Thyroid gland (tissue), 4 donors: ENCODE measurements around the gene TLR8.

ENCODE experiments used
- CTCF ChIP-seq, 6 experiments: fragments of 200-600 bp in 3 of 6; fragments of 450-650 bp in 3 of 6; sonication (generic) in 3 of 6; IDR thresholded peaks; one replicate each; pipeline ENCODE4 v1.5.1; 2016 to 2019; ENCODE audit warnings: antibody characterized with exemption in 6 of 6, mild to moderate bottlenecking in 2 of 6, inconsistent platforms in 1 of 6, moderate library complexity in 1 of 6
- POLR2A ChIP-seq, 2 donors: fragments of 450-650 bp; IDR thresholded peaks; one replicate each; pipeline ENCODE4 v1.6.1; 2017; ENCODE audit warnings: antibody characterized with exemption in 2 of 2, mild to moderate bottlenecking in 2 of 2, moderate library complexity in 1 of 2

DNA sequence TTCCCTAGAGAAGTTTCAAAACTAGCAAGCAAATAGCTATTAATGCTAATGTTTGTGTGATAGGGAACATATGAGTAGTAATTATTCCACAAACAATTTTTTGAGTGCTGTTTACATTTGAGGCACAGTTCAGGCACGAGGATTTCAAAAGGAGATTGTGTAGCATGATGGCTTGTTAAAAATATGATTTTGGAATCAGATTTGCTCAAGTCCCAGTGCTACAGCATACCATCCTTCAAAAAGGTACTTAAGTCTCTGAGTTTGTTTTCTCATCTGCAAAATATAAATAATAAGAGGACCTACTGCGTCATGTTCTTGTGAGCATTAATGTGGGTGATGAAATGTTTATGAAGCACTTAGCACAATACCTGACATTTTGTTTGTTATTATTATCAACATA, 11.3 kb downstream of the TLR8 start:
- TF ChIP-seq CTCF (IDR thresholded peaks at IDR 0.05) = no peak
- no peak for TF ChIP-seq POLR2A (IDR thresholded peaks at IDR 0.05)
